NCI-H345 (cell line): ENCODE data around the gene EGFLAM.

Source experiments
- DNase-seq: peaks from one replicate; lab custom pipeline; 2025; lab: John Stamatoyannopoulos, UW

EGFLAM gene

DNA sequence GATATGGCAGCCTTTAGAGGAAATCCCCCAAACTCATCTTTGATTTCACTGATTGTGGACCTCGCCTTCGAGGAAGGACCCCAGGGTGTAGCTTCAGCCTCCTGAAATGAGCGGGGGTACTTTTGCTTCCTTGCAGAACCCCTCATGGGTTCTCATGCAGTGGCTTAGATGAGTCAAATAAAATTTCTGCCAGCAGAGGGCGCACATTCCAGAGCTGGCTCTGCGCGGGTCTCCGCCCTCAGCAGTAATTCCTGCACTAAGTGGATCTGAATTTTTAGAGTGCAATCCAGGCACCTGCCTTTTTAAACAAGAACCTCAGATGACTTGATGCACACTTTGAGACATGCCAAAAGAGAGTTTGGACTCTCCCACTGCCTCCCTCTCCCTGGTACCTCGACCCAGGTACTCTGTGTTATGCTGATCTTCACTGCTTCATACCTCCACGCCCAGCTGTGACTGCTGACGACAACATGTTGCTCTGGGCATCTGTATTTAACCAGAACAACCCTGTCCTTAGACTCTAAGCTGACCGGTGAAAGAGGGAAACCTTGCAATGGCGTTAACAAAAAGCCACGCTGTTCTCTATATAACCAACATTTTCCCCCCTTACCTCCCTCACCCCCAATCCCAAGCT lies 7.3 kb downstream of the EGFLAM start:
- DNase-seq = peak; percentile 3

DNA sequence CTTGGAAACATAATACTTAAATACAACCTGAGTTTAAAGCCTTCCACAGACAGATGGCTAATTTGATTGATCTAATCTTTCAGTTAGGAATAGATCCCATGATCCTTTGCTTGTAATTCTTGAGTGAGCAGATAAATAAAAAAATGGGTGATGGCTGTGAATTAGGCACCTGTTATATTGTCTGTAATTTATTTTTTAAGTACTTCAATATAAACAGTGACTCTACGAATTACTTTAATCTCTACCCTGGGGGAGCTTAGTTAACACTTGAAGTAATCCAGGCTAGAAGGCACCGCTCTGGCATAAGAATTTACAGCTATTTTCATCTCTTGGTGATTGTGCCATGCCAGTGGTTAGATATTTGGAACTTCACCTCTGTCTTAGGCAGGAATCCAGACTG lies 9.0 kb downstream of the EGFLAM start:
- DNase-seq = no peak

DNA sequence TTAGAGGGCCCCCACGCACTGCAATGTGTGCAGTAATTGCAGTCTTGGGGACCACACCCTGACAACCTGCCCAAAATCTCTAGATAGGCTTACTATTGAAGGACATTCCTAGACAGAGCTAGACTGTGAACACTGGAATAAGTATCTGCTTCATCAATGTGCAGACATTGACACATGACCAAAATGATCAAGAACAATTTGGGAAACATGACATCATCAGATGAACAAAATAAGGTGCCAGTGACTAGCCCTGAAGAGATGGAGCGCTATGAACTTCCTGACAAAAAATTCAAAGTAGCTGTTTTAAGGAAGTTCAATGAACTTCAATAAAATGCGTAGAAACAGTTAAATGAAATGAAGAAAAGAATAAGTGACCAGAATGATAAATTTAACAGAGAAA lies 15.3 kb downstream of the EGFLAM start:
- DNase-seq = no peak

DNA sequence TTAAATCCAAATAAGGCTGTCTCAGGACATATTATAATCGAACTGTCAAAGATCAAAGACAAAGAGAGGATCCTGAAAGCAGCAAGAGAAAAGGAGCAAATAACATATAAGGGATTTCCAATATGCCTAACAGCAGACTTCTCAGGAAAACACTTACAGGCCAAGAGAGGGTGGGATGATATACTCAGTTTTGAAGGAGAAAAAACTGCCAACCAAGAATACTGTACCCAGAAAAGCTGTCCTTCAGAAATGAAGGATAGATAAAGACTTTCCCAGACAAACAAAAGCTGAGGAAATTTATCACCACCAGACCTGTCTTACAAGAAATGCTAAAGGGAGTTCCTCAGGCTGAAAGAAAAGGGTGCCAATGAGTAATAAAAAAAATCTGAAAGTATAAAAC lies 16.0 kb downstream of the EGFLAM start:
- DNase-seq = no peak

DNA sequence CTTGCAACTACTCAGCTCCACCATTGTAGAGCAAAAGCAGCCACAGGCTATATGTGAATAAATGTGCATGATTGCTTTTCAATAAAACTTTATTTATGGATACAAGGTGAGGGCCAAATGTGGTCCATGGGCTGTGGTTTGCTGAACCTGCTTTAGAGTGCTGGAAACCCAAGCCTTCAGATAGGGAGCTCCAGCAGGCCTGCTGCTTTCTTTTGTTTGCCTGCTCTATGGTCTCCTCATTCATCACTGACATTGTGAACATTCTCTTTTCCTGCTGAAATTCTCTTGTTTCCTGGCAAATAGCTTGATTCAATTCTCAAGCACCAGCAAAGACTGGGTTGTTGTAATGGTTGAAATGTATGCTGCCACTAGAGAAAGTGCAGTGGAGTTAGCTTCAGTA lies 26.0 kb downstream of the EGFLAM start:
- no peak for DNase-seq

DNA sequence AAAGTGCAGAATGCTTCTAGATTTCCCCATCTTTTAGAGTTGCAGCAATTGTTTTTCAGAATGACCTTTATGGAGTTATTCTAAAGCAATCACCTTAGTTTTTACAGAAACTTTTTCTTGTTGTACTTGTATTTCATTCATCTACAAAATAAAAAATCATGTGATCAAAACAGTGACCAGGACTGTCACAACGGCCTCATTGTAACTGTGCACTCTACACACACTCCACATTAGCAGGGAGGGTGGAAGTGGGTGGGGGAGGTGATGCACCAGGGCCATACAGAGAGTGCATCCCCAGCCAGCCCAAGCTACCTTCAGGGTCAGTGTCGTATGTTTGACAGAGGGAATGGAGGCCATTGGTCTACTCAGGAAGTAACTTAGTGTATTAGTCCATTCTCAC lies 26.9 kb downstream of the EGFLAM start:
- DNase-seq = no peak

DNA sequence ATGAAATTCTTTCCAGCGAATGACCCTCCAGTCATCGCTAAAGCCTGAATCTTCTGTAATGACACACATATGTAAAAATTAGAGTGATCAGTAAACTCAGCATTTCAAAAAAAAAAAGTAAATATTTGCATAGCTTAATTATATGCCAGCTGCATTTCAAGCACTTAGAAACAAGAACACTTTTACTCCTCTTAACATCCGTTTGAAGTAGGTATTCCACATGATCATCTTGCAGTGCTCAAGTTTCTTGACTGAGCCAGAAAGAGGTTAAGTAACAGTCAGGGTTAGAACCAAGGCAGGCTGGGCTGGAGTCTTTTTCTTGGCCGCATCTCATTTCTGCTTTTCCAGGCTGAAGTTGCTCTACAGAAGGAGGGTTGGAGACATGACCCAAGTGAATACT lies 27.6 kb downstream of the EGFLAM start:
- DNase-seq = no peak

DNA sequence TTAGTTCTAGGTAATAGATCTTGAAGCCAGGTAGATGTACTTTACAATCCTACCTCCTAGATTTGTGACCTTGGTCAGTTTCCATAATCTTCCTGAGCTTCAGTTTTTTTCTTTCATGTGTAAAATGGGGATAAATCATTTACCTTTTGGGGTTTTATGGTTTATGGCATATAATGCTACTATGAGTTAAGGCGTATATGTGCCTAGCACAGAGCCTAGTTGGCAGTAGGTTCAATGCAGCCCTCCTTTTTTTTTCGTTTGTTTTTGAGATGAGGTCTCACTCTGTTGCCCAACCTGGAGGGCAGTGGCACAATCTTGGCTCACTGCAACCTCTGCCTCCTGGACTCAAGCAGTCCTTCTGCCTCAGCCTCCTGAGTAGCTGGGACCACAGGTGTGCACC lies 28.8 kb downstream of the EGFLAM start:
- no peak for DNase-seq

DNA sequence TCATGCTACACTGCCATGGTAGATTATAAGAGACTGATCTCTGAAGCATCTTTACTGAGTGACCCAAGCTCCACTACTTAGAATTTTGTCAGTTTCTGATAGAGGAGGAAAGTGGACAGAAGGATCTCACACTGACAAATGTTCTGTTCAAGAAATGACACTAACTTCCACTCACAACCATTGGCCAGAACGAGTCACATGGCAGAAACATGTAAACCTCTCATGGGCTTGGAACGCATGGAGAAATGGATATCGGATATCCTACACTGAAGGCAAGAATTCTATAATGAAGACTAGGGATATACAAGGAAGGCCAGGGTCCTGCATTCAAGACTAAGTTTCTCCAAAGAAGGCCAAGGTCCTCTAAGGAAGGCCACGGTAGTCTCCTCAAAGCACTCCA lies 31.1 kb downstream of the EGFLAM start:
- DNase-seq = no peak

DNA sequence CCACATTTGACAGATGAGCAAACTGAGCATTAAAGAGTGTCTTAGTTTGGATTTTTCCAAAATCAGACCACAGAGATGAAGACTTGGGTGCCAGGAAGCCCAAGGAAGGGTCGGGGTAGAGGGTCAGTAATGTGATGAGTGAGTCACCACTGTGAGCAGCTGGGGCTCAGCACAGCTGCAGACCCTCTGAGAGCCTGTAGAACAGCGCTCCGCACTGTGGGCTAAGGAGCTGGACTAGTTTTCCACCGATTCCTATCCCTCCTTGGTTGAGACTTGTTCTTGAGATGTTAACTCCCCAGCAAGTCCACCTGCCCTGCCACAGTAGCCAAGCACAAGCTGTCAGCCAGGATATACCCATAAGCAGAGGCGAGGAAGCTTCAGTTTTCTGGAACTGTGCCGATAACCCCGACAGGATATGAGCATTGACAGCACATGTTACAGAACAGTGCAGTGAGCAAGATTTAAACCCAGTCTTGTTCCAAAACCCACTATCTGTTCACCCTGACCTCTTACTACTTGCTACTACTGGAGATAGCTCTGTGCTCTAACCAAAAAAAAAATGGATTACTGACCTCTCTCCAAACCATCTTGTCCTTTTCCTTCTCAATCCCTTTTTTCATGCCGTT lies 31.8 kb downstream of the EGFLAM start:
- DNase-seq = no peak

DNA sequence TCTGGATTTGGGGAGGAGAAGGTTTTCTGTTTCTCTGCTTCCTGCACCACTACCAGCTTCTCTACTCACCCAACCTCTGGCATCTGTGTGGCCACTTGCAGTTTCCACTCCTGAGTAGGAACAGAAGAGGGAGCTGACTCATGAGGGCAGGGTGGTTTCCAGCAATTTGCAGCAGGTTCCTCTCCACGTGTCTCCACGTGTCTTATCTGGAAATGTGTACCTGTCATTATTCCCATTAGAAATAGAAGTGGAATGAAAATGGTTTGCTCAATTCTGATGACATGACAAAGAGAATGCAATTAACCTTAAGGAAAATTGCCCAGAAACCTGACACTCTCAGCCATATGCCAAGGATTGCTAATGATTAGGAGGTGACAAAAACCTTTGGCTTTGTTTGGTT lies 33.0 kb downstream of the EGFLAM start:
- no peak for DNase-seq

DNA sequence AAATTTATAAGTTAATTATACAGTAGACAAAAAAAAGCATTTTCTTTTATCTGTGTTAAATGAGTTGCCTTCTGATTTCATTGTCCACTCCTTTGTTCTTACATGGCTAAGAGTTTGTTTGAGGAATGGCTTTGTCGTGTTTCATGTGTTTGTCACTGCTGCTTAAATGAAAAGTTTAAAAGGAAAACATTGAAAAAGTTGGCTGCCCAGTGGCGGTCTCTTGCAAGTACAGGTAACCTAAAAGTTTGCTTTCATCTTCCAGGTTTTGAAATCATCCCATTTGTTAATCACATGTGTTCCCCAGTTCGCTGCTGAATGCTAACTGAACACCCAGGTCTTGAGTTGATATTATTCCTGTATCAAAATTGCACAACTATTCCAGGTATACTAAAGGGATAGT lies 33.9 kb downstream of the EGFLAM start:
- no peak for DNase-seq

DNA sequence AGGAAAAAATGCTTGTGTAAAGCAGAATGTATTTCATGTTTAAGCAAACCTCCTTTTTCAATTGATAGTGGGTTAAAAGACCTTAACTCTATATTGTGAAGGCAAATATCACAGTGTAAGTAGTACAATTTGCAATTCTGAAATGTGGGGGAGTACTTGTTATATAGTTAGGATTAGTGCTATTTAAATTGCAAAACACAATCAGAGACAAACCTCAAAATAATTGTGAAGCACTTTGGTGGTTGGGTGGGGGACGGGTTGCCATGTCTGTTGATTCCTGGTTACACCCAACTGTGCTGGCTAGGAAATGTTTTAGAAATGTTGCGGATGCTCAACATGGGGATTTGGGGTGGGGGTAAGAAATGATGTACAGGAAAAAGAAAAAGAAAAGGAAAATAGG lies 37.4 kb downstream of the EGFLAM start:
- no peak for DNase-seq

DNA sequence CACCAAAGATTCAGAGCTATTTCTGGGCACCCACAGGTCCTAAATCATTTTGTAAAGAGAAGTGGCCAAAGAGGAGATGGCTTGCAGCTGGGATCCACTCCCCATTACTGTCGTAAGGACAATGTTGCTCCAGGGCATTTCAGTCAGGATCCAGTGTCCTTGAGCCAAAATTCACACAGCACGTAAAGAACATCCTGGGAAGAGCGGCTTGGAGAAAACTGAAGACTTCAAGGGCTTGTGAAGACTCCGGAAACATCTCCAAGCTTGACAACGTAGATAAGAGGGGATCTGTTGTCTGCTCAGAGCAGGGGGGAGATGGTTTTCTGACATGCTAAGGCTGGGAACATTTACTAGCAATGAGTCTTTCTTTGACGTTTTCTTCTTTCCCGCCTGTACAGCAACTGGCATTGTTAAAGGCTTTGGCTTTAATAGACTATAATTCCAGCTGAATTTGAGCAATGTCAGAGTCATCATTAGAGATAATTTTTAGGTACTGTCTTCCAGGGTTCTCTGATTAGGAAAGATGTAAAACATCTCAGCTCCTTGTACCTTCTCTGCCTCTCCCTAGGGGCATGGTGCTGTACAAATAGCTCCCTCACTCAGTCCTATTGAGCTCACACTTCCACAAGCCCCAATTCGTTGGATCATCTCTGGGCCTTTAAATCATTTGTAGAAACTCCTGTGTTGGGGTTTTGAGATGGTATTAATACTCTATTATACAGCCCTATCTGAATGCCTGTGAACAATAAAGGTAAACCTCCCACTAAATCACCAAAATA lies 39.7 kb downstream of the EGFLAM start:
- no peak for DNase-seq

DNA sequence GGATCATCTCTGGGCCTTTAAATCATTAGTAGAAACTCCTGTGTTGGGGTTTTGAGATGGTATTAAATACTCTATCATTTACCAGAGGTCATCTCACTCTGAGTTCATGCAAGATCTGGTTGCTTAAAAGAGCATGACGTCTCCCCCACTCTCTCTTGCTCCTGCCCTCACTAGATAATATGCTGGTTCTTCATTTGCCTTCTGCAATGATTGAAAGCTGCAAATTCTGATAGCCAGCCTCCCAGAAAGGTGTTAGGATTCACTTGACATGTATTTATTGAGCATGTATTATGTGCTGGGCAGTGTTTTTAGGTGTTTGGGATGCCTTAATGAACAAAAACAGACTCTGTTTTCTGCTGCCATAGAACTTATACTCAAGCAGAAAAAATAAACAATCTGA lies 41.2 kb downstream of the EGFLAM start:
- no peak for DNase-seq

DNA sequence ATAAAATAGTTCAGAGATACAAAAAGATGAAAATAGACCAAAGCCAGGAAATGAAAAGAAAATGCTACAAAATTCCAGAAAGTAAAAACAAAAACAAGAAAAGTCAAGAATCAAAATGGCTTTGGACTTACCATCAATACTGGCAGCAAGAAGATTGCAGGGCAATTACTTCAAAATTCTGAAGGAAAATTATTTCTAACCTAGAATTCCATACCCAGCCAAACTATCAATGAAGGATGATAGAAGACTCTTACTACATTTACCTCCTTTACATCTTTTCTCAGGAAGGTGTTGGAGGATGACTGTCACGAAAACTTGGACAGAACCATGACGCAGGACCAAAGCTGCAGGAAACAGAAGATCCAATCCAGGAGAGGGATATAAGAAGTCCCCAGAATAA lies 46.8 kb downstream of the EGFLAM start:
- no peak for DNase-seq

DNA sequence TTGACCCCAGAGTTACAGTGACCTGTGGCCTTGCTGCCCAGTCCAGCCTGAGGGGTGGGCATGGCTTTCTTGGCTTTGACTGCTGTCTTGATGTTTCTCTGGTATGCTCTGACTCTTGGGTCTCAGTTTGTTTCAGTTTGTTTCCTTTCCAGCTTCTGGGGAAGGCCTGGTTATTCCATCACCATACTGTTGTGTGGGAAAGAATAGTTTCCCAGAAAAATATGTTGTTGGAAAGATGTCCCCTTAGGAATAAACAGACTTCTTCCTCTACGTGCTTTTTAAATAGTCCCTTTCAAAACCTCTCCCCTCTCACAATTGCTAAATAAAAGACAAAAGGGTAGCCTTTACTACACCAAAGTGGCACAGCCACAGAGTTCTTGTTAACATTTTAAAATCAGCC lies 49.5 kb downstream of the EGFLAM start:
- DNase-seq = no peak

DNA sequence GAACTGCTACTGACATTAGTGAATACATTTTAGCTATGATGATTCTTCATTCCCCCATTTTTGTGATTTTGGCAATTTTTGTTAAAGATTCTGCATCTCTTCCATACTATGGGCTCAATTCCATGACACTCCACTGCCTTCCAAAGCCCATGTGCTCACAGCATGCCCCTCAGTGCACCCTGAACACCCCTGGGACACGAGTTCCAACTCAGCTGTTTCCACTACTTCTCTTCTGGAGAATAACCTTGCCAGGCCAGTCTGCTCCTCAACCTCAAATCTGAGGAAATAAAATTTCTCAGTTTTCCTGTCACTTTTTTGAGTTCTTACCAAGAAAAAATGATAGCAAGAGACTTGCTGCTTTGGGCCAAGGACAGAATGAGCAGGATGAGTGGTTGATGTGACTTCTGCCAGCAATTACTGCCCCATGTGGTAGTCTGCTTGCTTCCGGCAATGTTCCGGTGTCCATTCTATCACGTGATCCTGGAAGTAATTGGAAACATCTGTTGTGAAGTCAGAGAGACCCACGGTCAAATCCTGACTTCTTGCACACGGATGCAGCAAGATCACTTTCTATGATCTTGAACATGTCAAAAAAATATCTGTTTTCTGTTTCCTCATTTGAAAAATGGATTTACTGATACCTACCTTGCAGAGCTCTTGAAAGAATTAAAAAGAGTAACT lies 58.3 kb downstream of the EGFLAM start:
- DNase-seq = no peak

DNA sequence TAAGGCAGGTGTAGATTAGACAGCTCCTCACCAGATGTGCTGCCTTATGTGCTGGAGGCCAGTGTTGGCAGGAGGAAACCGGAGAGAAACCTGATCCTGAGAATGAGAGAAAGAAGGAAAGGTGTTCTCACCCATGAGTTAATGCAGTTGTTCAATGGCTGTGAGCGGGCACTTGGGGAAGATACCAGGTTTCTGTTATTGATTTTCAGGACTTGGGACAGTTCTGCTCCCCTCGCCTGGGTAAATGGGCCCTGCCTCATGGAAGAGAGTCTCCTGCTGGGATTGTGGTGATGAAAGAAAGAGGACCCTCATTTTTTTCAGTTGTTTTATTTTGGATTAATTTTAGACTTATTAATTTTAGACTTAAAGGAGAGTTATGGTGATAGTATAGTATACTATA lies 59.5 kb downstream of the EGFLAM start:
- DNase-seq = no peak

DNA sequence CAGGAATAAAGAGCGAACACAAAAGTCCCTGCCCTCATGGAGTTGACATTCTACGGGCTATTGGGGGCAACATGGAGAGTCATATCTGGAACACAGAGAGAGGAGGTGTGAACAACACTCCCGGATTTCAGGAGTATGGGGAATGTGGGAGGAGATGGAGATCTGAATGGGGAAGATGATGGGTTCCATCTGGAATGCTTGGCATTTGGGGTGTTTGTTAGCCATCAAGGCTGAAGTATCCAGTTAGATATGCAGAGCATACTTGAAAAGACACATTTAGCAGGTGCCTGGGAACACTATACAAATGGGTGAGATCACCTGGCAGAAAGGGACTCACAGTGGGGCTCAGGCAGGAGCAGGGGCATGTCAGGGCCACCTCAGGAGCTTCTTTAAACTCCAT lies 61.1 kb downstream of the EGFLAM start:
- DNase-seq = no peak

DNA sequence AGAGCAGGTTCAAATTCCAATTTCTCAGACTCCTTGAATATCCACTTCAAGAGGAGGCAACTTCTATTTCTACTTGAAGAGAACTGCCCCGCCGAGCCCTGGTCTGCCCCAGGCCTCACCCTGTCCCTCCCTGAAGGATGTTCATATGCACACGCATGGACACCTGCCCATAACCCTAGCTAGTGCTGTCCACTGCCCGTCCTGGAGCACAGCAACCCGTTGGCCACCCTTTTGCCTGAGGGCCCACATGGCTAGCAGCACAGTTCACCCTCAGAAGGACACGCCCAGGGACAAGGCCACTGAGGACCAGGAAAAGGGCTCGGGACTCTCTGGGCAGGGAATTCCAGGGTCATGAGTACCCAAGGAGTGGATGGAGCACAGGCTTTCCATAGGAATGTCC lies 63.6 kb downstream of the EGFLAM start:
- no peak for DNase-seq

DNA sequence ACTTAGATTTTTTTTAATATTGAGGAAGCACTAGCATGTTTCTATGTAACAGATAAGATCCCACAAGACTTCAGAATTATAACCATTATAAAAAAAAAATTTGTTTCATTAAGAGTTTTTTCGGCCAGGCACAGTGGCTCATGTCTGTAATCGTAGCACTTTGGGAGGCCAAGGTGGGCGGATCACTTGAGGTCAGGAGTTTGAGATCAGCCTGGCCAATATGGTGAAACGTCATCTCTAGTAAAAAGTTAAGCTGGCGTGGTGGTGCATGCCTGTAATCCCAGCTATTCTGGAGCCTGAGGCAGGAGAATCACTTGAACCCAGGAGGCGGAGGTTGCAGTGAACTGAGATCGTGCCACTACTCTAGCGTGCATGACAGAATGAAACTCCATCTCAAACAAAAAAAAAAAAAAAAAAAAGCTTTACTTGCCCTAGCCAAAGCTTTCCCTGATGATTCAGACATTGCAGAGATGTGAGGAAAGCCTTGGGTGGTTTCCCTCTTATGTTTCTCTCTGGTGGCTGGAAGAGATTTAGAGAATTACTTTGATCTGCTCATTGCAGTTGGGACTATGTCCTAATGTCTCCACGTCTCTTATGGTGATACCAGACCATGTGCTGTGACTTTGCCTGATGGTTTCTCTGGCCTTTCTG lies 65.4 kb downstream of the EGFLAM start:
- DNase-seq = no peak
